ENCODE results near the gene SDF2L1.

- TF ChIP-seq EP300 (IDR thresholded peaks at IDR 0.05) (no peak), POLR2A (IDR thresholded peaks at IDR 0.05) (no peak), CTCF (IDR thresholded peaks at IDR 0.05) (no peak)
Measured at GRCh38 chr22:21690401-21690801, 48.3 kb downstream of the SDF2L1 start.

Measured in suprapubic skin (tissue), 3 donors.